Erythroblast (primary cell): Measurements from ENCODE around the gene RBP3.
A peak's percentile ranks its signal among the peaks of the same experiment; 100 is the strongest.

ENCODE experiments used
- DNase-seq, 2 experiments: peaks; one replicate each; lab custom pipeline; 2025; lab: John Stamatoyannopoulos, UW
- GATA1 ChIP-seq: IDR thresholded peaks from 2 replicates; pipeline ENCODE4 v1.6.1; 2011; ENCODE audit warnings: low read depth, mild to moderate bottlenecking, control low read depth, low read length, moderate library complexity
- POLR2A ChIP-seq: IDR thresholded peaks from 2 replicates; pipeline ENCODE4 v1.6.1; 2011; ENCODE audit warnings: mild to moderate bottlenecking, low read length

RBP3 gene

GRCh38 chr10:47335906-47336305, 12.3 kb upstream of the RBP3 start:
- DNase-seq, result no peak
- TF ChIP-seq POLR2A (no peak), GATA1 (no peak)

- TF ChIP-seq POLR2A (no peak), GATA1 (no peak)
- peak; percentile 37 to 40 for DNase-seq
Observed at GRCh38 chr10:47336387-47337134, 11.6 kb upstream of the RBP3 start.

DNA sequence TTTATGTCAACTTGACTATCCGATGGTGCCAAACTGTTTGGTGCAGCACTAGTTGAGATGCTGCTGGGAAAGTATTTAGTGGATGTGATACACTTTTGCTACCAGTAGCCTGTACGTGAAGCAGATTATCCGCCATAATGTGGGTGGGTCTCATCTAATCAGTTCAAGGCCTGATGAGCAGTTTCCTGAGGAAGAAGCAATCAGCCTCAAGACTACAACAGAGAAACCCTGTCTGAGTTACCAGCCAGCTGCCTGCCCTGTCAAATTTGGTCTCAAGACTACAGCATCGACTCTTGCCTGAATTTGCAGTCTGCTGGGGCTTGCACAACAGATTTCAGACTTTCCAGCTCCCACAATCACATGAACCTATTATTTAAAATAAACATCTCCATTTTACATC, 10.9 kb upstream of the RBP3 start:
- TF ChIP-seq GATA1 (no peak), POLR2A (no peak)
- DNase-seq, result no peak

GRCh38 chr10:47339186-47339735, 8.9 kb upstream of the RBP3 start:
- DNase-seq, result no peak
- no peak for TF ChIP-seq GATA1
- no peak for TF ChIP-seq POLR2A

GRCh38 chr10:47339759-47340607, 8.2 kb upstream of the RBP3 start:
- TF ChIP-seq GATA1 (no peak), POLR2A (no peak)
- no peak for DNase-seq

GRCh38 chr10:47340608-47341170, 7.5 kb upstream of the RBP3 start:
- no peak for TF ChIP-seq POLR2A
- TF ChIP-seq GATA1, result no peak
- peak; percentile 55 to 79 for DNase-seq

- DNase-seq, result no peak
- TF ChIP-seq POLR2A, result no peak
- TF ChIP-seq GATA1, result no peak
Observed at GRCh38 chr10:47344996-47345870, 2.9 kb upstream of the RBP3 start.

DNA sequence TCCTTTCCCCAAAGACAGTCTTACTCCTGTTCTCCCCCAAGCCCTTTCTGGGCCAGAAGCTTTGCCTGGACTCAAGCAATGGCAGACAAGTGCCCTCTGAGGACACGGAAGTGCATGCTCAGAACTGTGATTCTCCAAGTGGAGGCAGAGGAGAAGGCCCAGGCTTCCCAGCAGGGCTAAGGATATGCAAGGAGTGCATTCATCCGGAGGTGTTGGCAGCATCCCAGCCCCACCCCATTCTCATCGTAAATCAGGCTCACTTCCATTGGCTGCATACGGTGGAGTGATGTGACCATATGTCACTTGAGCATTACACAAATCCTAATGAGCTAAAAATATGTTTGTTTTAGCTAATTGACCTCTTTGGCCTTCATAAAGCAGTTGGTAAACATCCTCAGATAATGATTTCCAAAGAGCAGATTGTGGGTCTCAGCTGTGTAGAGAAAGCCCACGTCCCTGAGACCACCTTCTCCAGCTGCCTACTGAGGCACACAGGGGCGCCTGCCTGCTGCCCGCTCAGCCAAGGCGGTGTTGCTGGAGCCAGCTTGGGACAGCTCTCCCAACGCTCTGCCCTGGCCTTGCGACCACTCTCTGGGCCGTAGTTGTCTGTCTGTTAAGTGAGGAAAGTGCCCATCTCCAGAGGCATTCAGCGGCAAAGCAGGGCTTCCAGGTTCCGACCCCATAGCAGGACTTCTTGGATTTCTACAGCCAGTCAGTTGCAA, 1.4 kb upstream of the RBP3 start:
- TF ChIP-seq POLR2A, result no peak
- no peak for TF ChIP-seq GATA1
- DNase-seq, result no peak

- DNase-seq, result no peak
- TF ChIP-seq GATA1, result no peak
Observed at GRCh38 chr10:47347303-47347675, 874 bp upstream of the RBP3 start.

- no peak for DNase-seq
- TF ChIP-seq GATA1, result no peak
- no peak for TF ChIP-seq POLR2A
Observed at GRCh38 chr10:47348661-47349470, 703 bp downstream of the RBP3 start.

DNA sequence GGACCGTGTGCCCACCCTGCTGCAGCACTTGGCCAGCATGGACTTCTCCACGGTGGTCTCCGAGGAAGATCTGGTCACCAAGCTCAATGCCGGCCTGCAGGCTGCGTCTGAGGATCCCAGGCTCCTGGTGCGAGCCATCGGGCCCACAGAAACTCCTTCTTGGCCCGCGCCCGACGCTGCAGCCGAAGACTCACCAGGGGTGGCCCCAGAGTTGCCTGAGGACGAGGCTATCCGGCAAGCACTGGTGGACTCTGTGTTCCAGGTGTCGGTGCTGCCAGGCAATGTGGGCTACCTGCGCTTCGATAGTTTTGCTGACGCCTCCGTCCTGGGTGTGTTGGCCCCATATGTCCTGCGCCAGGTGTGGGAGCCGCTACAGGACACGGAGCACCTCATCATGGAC, 1.4 kb downstream of the RBP3 start:
- no peak for TF ChIP-seq GATA1
- no peak for TF ChIP-seq POLR2A

DNA sequence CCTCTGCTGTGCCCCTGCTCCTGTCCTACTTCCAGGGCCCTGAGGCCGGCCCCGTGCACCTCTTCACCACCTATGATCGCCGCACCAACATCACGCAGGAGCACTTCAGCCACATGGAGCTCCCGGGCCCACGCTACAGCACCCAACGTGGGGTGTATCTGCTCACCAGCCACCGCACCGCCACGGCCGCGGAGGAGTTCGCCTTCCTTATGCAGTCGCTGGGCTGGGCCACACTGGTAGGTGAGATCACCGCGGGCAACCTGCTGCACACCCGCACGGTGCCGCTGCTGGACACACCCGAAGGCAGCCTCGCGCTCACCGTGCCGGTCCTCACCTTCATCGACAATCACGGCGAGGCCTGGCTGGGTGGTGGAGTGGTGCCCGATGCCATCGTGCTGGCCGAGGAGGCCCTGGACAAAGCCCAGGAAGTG, 1.8 kb downstream of the RBP3 start:
- TF ChIP-seq POLR2A, result no peak
- TF ChIP-seq GATA1, result no peak
- DNase-seq, result no peak

More for the DNA sequence above, 1.4 kb downstream of the RBP3 start:
- no peak for DNase-seq
